Erythroblast (primary cell): ENCODE results near the gene OBSCN.

Experiments used
- GATA1 ChIP-seq: IDR thresholded peaks from 2 replicates; pipeline ENCODE4 v1.6.1; 2011; ENCODE audit warnings: low read depth, mild to moderate bottlenecking, control low read depth, low read length, moderate library complexity
- POLR2A ChIP-seq: IDR thresholded peaks from 2 replicates; pipeline ENCODE4 v1.6.1; 2011; ENCODE audit warnings: mild to moderate bottlenecking, low read length

- TF ChIP-seq POLR2A (no peak), GATA1 (no peak)
These were observed 108.9 kb downstream of the OBSCN start for GRCh38 chr1:228316589-228317387.
